Stimulated activated CD4-positive, alpha-beta T cell treated with anti-CD3 and anti-CD28 coated beads, Interleukin-1b, Interleukin-23, amount 100 ng/mL, for 48 hours (primary cell): Measurements from ENCODE around the gene ETDC.

Experiments used
- DNase-seq: peaks from one replicate; pipeline ENCODE4 v3.0.0-alpha.2; 2020

ETDC gene

DNA sequence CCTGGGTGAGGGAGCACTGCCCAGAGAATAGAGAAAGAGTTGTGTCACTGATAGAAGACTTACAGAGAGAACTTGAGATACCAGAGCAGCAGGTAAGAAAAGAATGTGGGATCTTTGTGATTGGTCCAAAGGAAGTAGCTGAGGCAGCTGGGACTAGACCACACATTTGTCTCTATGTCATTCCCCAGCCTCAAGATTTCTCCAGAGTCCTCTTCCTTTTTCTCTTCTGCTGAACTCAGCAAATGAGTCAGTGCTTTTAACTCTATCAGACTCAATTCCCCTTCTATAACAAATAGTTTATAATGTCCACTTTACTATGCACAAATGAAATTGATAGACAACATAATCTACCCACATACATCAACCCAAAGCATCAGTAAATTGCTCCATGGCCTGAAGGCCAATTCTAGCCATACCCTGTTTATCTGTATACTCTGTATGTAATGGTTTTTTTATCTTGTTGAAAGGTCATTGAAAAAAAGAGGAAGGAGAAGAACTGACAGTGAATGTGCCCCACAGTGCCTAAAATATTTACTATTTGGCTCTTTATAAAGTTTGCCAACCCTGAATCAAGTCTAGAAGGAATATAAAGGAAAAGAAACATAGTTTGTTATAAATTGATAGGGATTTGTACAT lies 38.2 kb downstream of the ETDC start:
- no peak for DNase-seq

DNA sequence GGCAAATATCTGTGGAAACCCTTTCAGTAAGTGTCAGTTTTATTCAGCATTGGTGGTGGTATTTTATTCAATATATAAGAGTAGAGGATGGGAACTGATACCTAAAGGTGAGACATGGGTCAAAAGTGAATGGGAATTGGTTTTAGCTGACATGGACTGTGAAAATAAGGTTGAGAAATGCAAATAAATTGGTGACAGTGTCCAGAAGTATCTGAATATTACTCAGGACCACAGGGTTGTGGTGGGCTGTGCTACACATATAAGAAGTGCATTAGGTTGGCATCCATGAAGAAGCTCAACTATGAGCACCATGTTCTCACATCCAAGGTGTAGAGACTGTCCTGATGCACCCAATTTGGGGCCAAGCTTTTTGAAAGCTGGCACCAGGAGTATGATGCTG lies 45.0 kb downstream of the ETDC start:
- no peak for DNase-seq
